ENCODE results near the gene FNDC8. TPM values are rescaled to one million over a fixed set of nuclear protein-coding genes. Genes with fewer than 3 reads are reported as not detected.
"Not testable (repeated sequence)": the region's sequence is repeated elsewhere in the genome, so short reads cannot be mapped to it uniquely, and the experiment has no call there.

The FNDC8 gene
- total RNA-seq, 2 donors from 2014 or later, result not detected

DNA sequence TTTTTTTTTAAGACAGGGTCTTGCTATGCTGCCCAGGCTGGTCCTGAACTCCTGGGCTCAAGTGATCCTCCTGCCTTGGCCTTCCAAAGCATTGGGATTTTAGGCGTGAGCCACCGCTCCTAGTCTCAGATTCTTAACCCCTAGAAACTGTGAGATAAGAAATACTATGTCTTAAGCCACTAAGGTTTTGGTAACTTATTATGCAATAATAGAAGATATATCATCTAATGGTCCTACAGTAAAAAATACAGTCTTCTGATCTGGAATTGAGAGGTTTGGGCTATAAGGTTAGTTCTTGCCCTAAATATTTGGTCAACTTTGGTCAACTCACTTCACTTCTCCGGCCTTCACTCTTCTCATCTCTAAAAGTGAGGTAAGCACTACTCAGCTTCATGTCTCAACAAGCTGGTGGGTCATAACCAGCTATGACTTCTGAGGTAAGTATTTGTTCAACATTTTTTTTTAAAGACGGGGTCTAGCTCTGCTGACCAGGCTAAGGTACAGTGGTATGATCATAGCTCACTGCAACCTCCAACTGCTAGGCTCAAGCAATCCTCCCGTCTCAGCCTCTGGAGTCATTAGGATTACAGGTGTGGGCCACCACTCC lies 16.5 kb upstream of the FNDC8 start:
- H3K36me3 Mint-ChIP-seq (ENCODE audit: low read depth), result peaks cover 16% of the 10 kb centered on the region
- no peaks in the 10 kb centered on the region for H3K9me3 ChIP-seq (ENCODE audit: control insufficient read depth, low read length, poor library complexity, severe bottlenecking)
- H3K4me1 Mint-ChIP-seq, result peaks cover 6% of the 10 kb centered on the region
- ATAC-seq (no peak), DNase-seq (no peak)
- no peaks in the 10 kb centered on the region for H3K27me3 Mint-ChIP-seq
- H3K4me3 Mint-ChIP-seq, result no peak overlapping the region
- peak overlapping the region; percentile 59 for H3K27ac Mint-ChIP-seq

DNA sequence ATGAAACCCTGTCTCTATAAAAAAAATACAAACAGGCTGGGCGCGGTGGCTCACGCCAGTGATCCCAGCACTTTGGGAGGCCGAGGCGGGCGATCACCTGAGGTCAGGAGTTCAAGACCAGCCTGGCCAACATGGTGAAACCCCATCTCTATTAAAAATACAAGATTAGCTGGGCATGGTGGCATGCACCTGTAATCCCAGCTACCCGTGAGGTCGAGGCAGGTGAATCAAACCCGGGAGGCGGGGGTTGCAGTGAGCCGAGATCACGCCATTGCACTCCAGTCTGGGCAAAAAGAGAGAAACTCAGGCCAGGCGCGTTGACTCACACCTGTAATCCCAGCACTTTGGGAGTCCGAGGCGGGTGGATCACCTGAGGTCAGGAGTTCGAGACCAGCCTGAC lies 10.6 kb upstream of the FNDC8 start:
- peak overlapping the region; percentile 14 for H3K27ac Mint-ChIP-seq
- H3K4me3 Mint-ChIP-seq; ATAC-seq; H3K4me1 Mint-ChIP-seq; H3K9me3 ChIP-seq (ENCODE audit: control insufficient read depth, low read length, poor library complexity, severe bottlenecking); H3K27me3 Mint-ChIP-seq; DNase-seq: not testable (repeated sequence)
- peaks cover 11% of the 10 kb centered on the region for H3K36me3 Mint-ChIP-seq (ENCODE audit: low read depth)

DNA sequence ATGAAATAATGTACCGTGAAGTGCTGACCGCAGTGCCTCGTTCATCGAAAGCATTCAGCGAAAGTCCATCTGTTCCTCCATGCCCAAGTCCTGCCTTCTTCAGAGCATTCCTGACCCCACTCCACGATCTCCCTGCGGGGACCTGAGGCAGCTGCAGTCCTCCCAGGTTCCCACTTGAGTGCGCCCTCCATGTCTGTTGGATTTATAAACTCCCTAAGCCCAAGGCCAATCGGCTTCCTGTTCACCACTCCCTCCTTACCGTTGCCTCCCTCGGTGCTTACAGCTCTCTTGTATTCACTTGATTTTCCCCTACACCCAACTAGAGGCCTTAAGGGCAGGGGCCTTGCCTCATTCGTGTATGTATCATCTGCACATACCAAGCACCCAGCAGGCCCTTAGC lies 4.6 kb upstream of the FNDC8 start:
- DNase-seq (no peak), ATAC-seq (no peak)
- H3K4me1 Mint-ChIP-seq, result peaks cover 27% of the 10 kb centered on the region
- no peak overlapping the region for H3K4me3 Mint-ChIP-seq
- no peaks in the 10 kb centered on the region for H3K9me3 ChIP-seq (ENCODE audit: control insufficient read depth, low read length, poor library complexity, severe bottlenecking)
- peaks cover 2% of the 10 kb centered on the region for H3K36me3 Mint-ChIP-seq (ENCODE audit: low read depth)
- H3K27ac Mint-ChIP-seq, result no peak overlapping the region
- H3K27me3 Mint-ChIP-seq, result no peaks in the 10 kb centered on the region

DNA sequence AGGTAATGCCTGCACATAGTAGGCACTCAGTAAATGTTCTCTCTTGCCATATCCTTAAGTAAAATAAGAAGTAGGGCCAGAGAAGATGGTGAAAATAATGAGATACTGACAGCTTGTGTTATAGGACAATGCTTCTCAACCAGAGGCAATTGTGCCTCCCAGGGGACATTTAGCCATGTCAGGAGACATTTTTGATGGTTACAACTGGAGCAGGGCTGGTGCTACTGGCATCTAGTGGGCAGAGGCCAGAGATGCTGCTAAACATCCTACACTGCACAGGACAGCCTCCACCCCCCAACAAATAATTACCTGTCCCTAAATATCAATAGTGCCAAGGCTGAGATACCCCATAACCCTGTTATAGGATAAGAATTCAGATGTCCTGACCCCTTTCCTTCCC lies 3.4 kb upstream of the FNDC8 start:
- Mint-ChIP-seq H3K27me3 (no peaks in the 10 kb centered on the region), H3K36me3 (ENCODE audit: low read depth) (peaks cover under 1% of the 10 kb centered on the region), H3K27ac (peak overlapping the region; percentile 86), H3K4me3 (peak overlapping the region; percentile 78), H3K4me1 (peaks cover 26% of the 10 kb centered on the region)
- no peak for DNase-seq
- no peaks in the 10 kb centered on the region for H3K9me3 ChIP-seq (ENCODE audit: control insufficient read depth, low read length, poor library complexity, severe bottlenecking)
- peak; percentile 35 for ATAC-seq

DNA sequence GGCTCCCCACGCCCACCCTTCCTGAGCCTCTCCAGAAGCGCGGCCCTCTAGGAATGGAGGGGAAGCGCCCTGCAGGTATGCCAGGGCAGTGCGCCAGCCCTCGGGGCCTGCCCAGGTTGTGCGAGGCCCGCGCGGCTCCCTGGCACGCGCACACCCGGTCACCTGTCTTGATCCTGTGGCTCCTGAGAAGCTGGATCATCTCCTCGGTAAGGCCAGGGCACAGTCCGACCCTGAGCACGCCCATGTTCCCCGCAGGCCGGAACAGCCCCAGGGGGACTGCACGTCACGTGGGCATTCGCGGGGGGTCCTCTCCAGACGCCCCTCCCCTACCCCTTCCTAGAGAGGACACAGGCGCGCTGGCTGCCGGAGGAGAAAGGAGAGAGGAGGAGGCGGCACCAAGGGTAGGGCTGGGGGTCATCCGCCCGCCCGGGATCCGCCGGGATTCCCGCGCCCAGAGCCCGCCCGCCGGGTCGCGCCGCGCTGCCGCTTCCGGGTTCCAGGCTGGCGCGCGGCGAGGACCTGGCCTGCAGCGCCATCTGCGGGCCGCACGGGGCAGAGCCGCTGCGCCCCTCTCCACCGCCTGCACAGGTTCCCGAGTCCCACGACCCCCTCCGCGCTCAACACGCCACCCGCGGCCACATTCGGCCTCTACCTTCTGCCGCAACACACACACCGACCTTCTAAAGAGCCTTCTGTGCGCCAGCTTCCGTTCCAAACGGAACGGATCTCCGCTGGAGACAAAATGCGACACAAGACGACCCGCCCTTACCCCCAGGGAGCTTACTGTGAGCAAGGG lies 1.8 kb upstream of the FNDC8 start, which contains the start of gene RAD51D:
Gene RAD51D, minus strand, starts transcription at position 491 of the 796 bp plus-strand sequence. Its CDS starts 247 bp downstream, at position 244.
- peaks cover 26% of the 10 kb centered on the region for H3K4me1 Mint-ChIP-seq
- H3K27ac Mint-ChIP-seq, result peak within 1 kb of the TSS; percentile 86
- H3K4me3 Mint-ChIP-seq, result peak within 1 kb of the TSS; percentile 94
- H3K27me3 Mint-ChIP-seq, result no peaks in the 10 kb centered on the region
- no peaks in the 10 kb centered on the region for H3K36me3 Mint-ChIP-seq (ENCODE audit: low read depth)
- ATAC-seq (peak; percentile 91), DNase-seq (peak; percentile 74 to 79 (median 76))
- no peaks in the 10 kb centered on the region for H3K9me3 ChIP-seq (ENCODE audit: control insufficient read depth, low read length, poor library complexity, severe bottlenecking)

DNA sequence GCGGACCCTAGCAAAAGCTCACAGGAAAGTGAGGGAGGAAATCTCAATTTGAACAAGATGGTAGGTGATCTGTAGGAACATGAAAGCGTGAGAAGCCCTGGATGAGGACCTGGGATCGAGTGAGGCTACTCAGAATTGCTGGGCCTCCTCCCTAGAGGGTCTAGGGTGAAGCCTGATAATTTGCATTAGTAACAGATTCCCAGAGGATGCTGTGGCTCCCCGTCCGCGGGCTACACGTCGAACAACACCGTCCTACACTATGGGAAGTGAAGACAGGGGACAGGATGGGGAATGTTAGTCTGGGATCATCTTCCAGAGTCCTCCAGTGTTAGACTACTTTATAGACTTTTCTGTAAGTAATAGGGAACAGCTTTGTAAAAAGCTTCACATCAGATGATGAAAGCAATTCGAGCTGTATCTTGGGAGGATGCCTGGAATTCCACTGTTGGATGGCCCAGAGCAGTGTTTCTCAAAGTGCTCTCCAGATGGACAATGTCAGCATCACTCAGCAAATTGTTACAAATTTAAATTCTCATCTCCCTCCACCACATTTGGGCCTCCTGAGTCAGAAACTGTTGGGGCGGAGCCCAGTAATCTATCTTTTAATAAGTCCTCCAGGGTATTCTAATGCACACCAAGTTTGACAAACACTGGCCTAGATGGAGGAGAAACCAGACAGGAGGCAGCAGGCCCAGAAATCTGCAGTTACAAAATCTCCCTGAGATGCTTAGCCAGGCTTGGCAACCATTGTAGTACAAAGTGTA lies 6.5 kb downstream of the FNDC8 start:
- Mint-ChIP-seq H3K27me3 (no peaks in the 10 kb centered on the region), H3K4me1 (peaks cover 3% of the 10 kb centered on the region), H3K4me3 (no peak overlapping the region), H3K36me3 (ENCODE audit: low read depth) (no peaks in the 10 kb centered on the region), H3K27ac (no peak overlapping the region)
- no peaks in the 10 kb centered on the region for H3K9me3 ChIP-seq (ENCODE audit: control insufficient read depth, low read length, poor library complexity, severe bottlenecking)
- ATAC-seq (no peak), DNase-seq (no peak)

DNA sequence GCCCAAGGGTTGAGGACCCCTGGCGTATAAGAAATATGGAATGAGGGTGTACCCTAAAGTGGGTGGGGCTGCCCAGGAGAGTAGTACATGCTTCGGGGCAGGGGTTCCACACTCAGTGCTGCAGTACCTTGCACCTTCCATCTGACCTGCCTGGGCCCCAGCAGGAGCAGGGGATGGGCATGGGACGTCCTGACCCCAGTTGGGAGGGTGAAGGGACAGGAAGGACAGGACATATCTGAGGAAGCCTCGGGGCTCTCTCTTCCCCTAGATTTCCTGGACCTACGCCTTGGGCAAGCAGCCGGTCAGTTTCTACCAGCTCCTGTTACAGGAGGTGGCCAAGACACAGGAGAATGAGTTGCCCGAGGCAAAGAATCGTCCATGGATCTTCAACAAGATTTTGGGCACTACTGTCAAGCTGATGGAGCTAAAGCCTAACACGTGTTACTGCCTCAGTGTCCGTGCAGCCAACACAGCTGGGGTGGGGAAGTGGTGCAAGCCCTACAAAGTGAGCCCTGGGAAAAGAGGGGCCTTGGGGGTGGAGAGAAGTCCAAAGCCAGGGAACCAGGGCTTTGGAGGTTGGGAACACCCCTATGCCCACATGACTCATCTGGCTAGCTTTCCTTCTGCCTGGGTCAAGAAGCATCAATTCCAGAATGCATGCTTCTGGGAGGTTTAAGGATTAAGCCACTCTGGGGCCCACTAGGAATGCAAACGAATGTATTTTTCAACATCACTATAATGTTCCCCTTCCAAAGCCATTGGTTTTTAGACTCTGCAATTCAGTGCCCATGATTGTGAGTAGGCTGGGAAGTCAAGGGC lies 7.9 kb downstream of the FNDC8 start:
- DNase-seq (no peak), ATAC-seq (no peak)
- H3K9me3 ChIP-seq (ENCODE audit: control insufficient read depth, low read length, poor library complexity, severe bottlenecking), result no peaks in the 10 kb centered on the region
- H3K4me1 Mint-ChIP-seq, result peaks cover 3% of the 10 kb centered on the region
- no peak overlapping the region for H3K27ac Mint-ChIP-seq
- no peak overlapping the region for H3K4me3 Mint-ChIP-seq
- H3K27me3 Mint-ChIP-seq, result no peaks in the 10 kb centered on the region
- no peaks in the 10 kb centered on the region for H3K36me3 Mint-ChIP-seq (ENCODE audit: low read depth)

DNA sequence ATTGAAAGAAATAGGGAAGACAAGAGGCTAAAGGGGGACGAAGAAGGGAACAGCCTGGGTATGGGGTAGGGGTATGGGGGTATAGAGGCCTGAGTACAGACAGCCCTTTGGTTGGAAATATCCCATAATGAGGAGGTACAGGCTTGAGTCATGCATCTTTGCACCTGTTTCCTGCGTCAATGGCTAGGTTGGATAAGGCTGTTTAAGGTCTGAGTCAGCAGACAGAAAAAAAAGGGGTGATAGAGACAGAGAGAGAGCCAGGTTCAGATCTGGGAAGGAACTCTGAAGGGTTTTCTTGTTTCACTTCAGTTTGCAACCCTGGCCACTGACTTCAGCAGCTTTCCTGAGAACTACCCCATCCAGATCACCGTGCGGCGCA lies 8.5 kb downstream of the FNDC8 start:
- ATAC-seq (no peak), DNase-seq (no peak)
- Mint-ChIP-seq H3K4me3 (no peak overlapping the region), H3K36me3 (ENCODE audit: low read depth) (no peaks in the 10 kb centered on the region), H3K27ac (no peak overlapping the region), H3K27me3 (no peaks in the 10 kb centered on the region), H3K4me1 (peaks cover 3% of the 10 kb centered on the region)
- H3K9me3 ChIP-seq (ENCODE audit: control insufficient read depth, low read length, poor library complexity, severe bottlenecking), result no peaks in the 10 kb centered on the region

DNA sequence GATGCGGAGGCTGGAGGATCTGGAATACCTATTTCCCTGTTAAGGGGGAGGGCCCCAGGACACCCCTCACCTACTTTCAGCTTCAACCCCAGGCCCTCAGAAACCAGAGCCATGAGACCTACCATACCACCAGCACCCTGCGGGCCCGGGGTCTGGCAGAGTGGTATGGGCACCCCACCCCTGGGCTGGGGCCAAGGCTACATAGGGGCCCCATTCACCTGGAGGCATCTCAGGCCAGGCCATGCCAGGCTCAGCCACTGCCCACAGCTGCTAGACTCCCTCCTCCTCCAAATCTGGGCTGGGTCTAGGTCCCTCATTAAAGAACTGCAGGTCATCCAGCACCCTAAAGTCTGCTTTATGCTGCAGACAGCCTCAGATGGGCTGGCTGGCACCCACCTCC lies 9.0 kb downstream of the FNDC8 start:
- ATAC-seq, result no peak
- Mint-ChIP-seq H3K4me1 (peaks cover 3% of the 10 kb centered on the region), H3K36me3 (ENCODE audit: low read depth) (peaks cover 2% of the 10 kb centered on the region)

DNA sequence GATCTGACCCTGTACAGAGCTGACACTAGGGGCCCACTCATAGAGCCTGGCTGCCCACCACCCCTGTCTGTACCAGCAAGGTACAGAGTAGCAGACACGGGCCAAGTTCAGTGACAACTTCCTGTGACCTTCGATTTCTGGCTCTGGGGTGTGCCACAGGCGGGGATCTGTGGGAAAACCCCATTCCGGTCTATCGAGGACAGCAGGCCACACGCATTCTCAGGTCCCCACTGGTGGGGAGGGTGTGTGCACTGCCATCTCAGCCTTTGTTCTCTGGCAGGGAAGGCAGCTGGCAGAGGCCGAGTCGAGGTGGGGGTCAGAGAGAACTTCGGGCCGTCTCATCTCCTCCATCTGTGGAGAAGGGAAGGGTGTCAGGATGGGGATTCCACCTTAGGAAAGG lies 10.7 kb downstream of the FNDC8 start:
- H3K27me3 Mint-ChIP-seq, result no peaks in the 10 kb centered on the region
- H3K9me3 ChIP-seq (ENCODE audit: control insufficient read depth, low read length, poor library complexity, severe bottlenecking), result no peaks in the 10 kb centered on the region
- H3K27ac Mint-ChIP-seq, result peak overlapping the region; percentile 4
- DNase-seq (no peak), ATAC-seq (no peak)
- no peak overlapping the region for H3K4me3 Mint-ChIP-seq
- peaks cover 3% of the 10 kb centered on the region for H3K4me1 Mint-ChIP-seq
- peaks cover 2% of the 10 kb centered on the region for H3K36me3 Mint-ChIP-seq (ENCODE audit: low read depth)

More for the DNA sequence above, 9.0 kb downstream of the FNDC8 start:
- no peak overlapping the region for H3K27ac Mint-ChIP-seq
- no peak for DNase-seq
- no peaks in the 10 kb centered on the region for H3K27me3 Mint-ChIP-seq
- no peaks in the 10 kb centered on the region for H3K9me3 ChIP-seq (ENCODE audit: control insufficient read depth, low read length, poor library complexity, severe bottlenecking)
- no peak overlapping the region for H3K4me3 Mint-ChIP-seq

DNA sequence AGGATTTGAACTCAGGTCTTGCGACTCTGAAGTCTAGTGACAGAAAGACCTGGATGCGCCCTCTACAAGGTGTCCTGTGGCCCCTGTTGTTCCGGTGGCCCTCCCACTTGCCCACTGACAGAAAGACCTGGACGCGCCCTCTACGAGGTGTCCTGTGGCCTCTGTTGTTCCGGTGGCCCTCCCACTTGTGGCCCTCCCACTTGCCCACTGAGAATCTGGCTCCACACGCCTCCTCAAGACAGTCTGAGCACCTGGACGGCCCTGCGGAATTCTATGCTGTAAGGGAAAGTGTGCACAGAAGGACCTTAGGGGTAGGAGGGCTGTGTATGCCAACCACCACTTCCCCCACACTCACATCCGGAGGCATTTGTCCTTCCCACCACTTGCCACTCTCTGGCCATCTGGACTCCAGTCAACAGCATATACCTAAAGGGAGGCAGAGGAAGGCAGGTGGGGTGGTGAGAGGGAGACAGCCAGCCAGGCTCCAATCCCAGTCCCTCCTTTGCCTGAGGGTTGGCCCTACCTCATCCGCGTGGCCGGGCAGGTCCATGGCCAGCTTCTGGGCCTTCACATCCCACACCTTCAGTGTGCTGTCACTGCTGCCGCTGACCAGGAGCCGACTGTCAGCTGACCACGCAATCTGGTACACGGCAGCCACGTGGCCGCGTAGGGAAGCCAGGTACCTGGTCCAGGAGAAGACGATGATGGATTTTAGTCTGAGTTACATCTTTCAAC lies 11.6 kb downstream of the FNDC8 start:
- H3K9me3 ChIP-seq (ENCODE audit: control insufficient read depth, low read length, poor library complexity, severe bottlenecking), result no peaks in the 10 kb centered on the region
- H3K27ac Mint-ChIP-seq, result no peak overlapping the region
- DNase-seq (no peak), ATAC-seq (no peak)
- no peak overlapping the region for H3K4me3 Mint-ChIP-seq
- H3K27me3 Mint-ChIP-seq, result no peaks in the 10 kb centered on the region
- peaks cover 2% of the 10 kb centered on the region for H3K36me3 Mint-ChIP-seq (ENCODE audit: low read depth)
- H3K4me1 Mint-ChIP-seq, result no peaks in the 10 kb centered on the region

DNA sequence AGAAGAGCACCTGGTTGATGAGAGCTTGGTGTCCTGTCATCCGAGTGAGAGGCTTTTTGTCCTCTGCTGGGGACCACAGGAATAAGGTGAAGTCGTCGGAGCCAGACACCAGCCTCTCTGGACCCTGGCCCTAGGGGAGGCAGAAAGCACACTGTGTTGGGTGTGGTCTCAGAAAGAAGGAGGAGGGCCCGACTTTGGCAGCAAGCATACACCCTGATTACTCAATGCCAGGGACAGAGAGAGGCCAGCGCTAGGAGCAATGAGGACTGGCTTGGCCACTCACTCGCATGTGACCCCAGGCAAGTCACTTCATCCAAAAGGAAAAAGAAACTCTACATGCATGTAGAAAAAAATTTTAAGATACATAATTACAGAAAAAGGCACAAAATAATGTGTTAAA lies 13.9 kb downstream of the FNDC8 start:
- Mint-ChIP-seq H3K36me3 (ENCODE audit: low read depth) (peaks cover 2% of the 10 kb centered on the region), H3K4me3 (no peak overlapping the region), H3K27ac (peak overlapping the region; percentile 27), H3K4me1 (no peaks in the 10 kb centered on the region), H3K27me3 (no peaks in the 10 kb centered on the region)
- ATAC-seq, result no peak
- no peak for DNase-seq
- no peaks in the 10 kb centered on the region for H3K9me3 ChIP-seq (ENCODE audit: control insufficient read depth, low read length, poor library complexity, severe bottlenecking)
